GM15510 (cell line): ENCODE results near the gene DNAJC5G.

Source experiments
- POLR2A ChIP-seq: IDR thresholded peaks from 3 replicates; pipeline ENCODE4 v1.6.1; 2011; ENCODE audit warnings: borderline replicate concordance; ENCODE audit not compliant: insufficient read length; ENCODE audit errors: extremely low read depth

Gene DNAJC5G

GRCh38 chr2:27245626-27246025 lies 29.6 kb upstream of the DNAJC5G start:
- no peak for TF ChIP-seq POLR2A

- TF ChIP-seq POLR2A: no peak
These were observed 27.3 kb upstream of the DNAJC5G start for GRCh38 chr2:27247893-27248292.

DNA sequence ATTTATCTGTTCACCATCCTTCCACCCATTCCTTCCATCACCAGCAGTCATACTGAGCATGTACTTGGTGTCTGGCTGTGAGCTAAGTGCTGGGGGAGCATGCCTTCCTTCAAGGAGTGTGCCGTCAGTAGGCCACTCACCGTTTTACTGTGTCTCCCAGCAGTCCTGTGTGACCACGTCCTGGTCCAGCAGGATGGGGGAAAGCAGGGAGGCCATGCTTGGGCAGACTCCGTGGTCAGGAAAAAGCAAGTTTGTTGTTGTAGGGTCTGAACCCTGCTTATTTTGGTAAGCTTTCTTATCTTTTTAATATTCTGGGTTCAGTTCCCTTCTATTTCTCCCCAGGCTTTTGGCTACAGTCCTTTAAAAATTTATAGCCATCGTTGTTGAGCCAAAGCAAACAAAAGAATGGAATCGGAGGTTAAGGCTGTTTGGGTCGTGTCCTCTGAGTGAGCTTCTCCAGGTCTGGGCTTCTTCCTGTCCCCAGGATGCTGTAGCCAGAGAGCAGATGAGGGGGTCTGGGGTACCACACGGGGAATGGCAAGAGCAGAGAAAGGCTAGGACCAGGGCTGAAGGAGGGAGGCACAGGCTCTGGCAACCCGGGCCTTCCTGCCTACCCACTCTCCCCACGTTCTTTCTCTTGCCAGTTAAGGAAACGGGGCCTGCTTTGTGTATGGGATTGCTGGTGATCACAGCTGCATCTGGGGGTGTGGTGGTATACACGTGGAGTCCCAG lies 25.9 kb upstream of the DNAJC5G start:
- TF ChIP-seq POLR2A: no peak

DNA sequence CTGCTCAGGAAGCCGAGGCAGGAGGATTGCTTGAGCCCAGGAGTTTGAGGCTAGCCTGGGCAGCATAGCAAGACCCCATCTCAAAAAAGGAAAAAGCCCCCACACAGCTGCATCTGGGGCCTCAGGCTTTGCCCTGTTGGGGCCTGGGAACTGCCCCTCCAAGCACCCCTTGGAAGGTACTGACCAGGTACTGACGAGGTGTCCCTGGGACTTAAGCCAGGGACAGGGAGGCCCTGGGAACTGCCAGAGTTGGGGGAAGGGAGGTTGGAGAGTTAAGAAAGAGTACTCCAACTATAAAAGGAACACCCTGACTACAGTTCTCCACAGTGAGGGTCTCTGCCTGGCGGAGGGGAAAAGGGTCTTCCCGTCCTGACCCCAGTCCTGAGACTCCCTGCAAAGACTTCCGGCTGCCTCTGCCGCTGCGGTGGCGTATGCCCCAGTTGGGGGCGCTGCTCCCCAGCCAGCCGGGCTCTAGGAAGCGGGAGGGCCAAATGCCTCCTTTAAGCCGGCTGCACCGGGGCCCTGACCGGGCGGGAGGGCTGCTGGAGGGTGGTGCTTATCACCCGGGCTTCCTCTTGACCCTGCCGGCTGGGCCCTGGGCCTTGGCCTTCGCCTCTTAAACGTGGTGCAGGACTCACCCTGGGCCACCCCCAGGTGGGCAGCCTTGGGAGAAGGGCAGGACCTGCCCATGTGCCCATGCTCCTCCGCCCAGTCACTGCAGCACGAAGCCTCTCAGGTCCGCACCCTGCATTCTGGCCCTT lies 25.2 kb upstream of the DNAJC5G start:
- TF ChIP-seq POLR2A: no peak

GRCh38 chr2:27250652-27251379 lies 24.4 kb upstream of the DNAJC5G start:
- no peak for TF ChIP-seq POLR2A

GRCh38 chr2:27251766-27252165 lies 23.5 kb upstream of the DNAJC5G start:
- no peak for TF ChIP-seq POLR2A

- no peak for TF ChIP-seq POLR2A
These were observed 20.0 kb upstream of the DNAJC5G start for GRCh38 chr2:27255187-27255586.

- TF ChIP-seq POLR2A: no peak
These were observed 19.6 kb upstream of the DNAJC5G start for GRCh38 chr2:27255660-27256059.

DNA sequence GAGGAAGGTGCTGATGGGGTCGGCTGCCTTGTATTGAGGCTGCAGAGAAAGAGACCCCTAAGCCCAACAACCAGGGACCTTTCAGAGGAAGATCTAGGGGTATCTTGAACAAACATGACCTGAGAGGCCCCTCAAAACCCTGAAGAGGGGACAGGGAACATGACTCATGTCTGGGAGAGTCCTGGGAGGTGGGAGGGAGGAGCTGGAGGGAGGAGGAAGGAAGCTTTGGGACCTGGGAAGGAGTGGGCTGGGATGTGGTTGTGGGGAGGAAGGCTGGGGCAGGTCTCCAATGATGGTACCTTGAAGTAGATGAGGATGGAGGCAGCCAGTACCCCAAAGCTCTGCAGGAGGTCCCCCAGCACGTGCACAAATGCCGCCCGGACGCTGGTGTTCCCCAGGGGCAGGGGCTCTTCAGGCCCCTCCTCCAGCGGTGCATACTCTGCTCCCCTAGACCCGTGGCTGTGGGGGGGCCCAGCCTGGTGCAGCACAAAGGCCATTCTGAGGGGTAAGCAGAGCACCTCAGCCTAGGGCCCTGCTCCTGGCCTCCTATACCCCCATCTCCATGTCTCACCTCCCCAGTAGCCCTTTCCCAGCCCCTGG lies 18.3 kb upstream of the DNAJC5G start:
- TF ChIP-seq POLR2A: no peak

DNA sequence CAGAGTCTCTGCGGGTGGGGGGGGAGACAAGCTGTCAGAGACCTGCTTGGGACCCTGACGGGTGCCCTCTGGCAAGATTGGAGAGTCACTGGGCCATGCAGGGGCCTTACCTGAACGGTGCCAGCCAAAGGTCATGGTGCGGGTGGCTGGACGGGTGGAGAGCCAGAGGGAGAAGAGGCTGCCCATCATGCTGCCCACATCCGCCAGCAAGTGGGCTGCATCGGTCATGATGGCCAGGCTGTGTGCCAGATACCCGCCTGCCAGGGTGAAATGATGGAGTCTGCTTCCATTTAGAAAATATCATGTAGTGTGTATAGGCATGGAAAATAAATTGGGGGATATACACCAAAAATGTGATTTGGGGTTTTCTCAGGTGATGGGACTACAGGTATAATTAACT lies 17.2 kb upstream of the DNAJC5G start:
- no peak for TF ChIP-seq POLR2A

DNA sequence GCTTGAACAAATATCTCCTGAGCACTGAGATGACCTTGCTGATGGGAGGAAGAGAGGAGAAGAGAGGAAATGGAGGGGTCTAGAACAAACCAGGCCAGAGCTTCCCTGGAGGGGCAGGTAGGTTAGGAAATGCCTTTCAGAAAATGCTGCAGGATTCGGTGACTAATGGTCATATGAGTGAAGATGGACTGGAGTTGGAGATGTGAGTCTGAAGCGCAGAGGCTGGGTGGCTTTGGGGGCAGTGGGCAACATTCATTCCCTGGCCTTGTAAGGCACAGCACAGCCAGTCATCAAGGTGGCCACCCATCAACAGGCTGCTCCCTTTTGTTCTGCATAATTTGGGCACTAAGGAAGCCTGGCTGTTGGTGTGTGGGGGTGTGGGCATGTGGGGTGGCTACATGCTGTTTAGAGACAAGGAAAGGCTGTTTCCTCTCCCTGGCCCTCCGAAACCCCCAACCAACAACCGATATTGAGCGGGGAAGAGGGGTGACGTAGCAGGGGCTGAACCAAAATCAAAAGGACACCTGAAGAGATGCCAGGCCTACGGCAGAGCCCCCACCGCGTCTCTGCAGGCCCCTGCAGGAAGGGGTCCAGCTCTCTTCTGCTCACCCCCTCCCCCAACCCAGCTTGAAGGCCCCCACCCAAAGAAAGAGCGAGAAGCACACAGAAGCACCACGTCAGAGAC lies 13.8 kb upstream of the DNAJC5G start:
- no peak for TF ChIP-seq POLR2A

GRCh38 chr2:27261926-27262298 lies 13.3 kb upstream of the DNAJC5G start:
- TF ChIP-seq POLR2A: no peak

- no peak for TF ChIP-seq POLR2A
These were observed 12.6 kb upstream of the DNAJC5G start, which contains the start of gene SLC30A3 for GRCh38 chr2:27262379-27263286. SLC30A3 (minus strand) TSS chr2:27263047; CDS start chr2:27262906, 141 bp downstream.
